Measurements from ENCODE around the gene SMG7. TPM values are rescaled to one million over a fixed set of nuclear protein-coding genes. Genes with fewer than 3 reads are reported as not detected.

The SMG7 gene
- total RNA-seq, 1 experiment from 2014 or later = 54.1 TPM

GRCh38 chr1:183457449-183457848, 14.8 kb upstream of the SMG7 start:
- intact Hi-C loops (cut with micrococcal nuclease) = no loop called here
- no peak for ATAC-seq
- H3K9me3 ChIP-seq (ENCODE audit: control insufficient read depth in 1 of 2, insufficient read depth in 1 of 2, low read depth in 1 of 2, low read length in 2 of 2) = no peaks in the 10 kb centered on the region
- no peaks in the 10 kb centered on the region for H3K79me2 ChIP-seq (ENCODE audit: insufficient read depth, low read length)
- H4K20me1 ChIP-seq (ENCODE audit: insufficient read depth) = no peaks in the 10 kb centered on the region
- H3K36me3 ChIP-seq (ENCODE audit: control insufficient read depth in 1 of 2, insufficient read depth in 2 of 2, low read length in 2 of 2) = no peaks in the 10 kb centered on the region
- ChIA-PET CTCF (no interaction called here), POLR2A (no interaction called here), RAD21 (ENCODE audit: low non-redundant PET in 1 of 2, low total read pairs in 2 of 2, uncharacterized antibody in 2 of 2, unreplicated experiment in 2 of 2) (no interaction called here)
- peaks cover 13 to 25% of the 10 kb centered on the region in 2 experiments; a peak in 3 of 4 replicates for H3K4me1 ChIP-seq (ENCODE audit: control insufficient read depth in 1 of 2, insufficient read depth in 2 of 2, low read length in 2 of 2)
- no peak for TF ChIP-seq TCF7L2 (IDR thresholded peaks at IDR 0.05; ENCODE audit: borderline replicate concordance, extremely low read depth, insufficient read depth, insufficient read length)
- TF ChIP-seq EGR1 (IDR thresholded peaks at IDR 0.05; ENCODE audit: low read depth) = no peak
- TF ChIP-seq YY1 (IDR thresholded peaks at IDR 0.05; ENCODE audit: extremely low read depth, insufficient replicate concordance, low read depth, low read length) = no peak
- TF ChIP-seq JUND (IDR thresholded peaks at IDR 0.05) = no peak
- no peak for TF ChIP-seq MAX (IDR thresholded peaks at IDR 0.05)
- TF ChIP-seq SRF (IDR thresholded peaks at IDR 0.05; ENCODE audit: low read depth) = no peak
- no peak for TF ChIP-seq CBX3 (IDR thresholded peaks at IDR 0.05; ENCODE audit: low read depth)
- TF ChIP-seq ELF1 (IDR thresholded peaks at IDR 0.05; ENCODE audit: borderline replicate concordance, low read depth) = no peak
- TF ChIP-seq RAD21 (IDR thresholded peaks at IDR 0.05; ENCODE audit: low read depth) = no peak
- TF ChIP-seq CEBPB (IDR thresholded peaks at IDR 0.05; ENCODE audit: low read depth) = no peak
- no peak for TF ChIP-seq SIN3A (IDR thresholded peaks at IDR 0.05; ENCODE audit: low read depth)
- TF ChIP-seq CTCF (IDR thresholded peaks at IDR 0.05 in 2 of 3, conservative IDR thresholded peaks at IDR 0.05 in 1 of 3; ENCODE audit: borderline replicate concordance in 1 of 3, insufficient read depth in 1 of 3, low read depth in 2 of 3, low read length in 2 of 3) = no peak
- TF ChIP-seq ZFX (IDR thresholded peaks at IDR 0.05) = no peak
- no peak for TF ChIP-seq ZNF274 (IDR thresholded peaks at IDR 0.05; ENCODE audit: low read depth, low read length)
- TF ChIP-seq ATF3 (IDR thresholded peaks at IDR 0.05) = no peak
- TF ChIP-seq POLR2AphosphoS5 (IDR thresholded peaks at IDR 0.05; ENCODE audit: low read depth, low read length) = no peak
- no peak for TF ChIP-seq ZBTB33 (IDR thresholded peaks at IDR 0.05; ENCODE audit: extremely low read depth, insufficient replicate concordance, low read length)
- BruUV-seq (replicated peaks) = no TSS peak
- H3K27ac ChIP-seq (ENCODE audit: low read depth, low read length) = no peak overlapping the region
- no peak overlapping the region for H3K4me3 ChIP-seq (replicated peaks in 1 of 2; ENCODE audit: low read depth in 1 of 2, low read length in 2 of 2)
- DNase-seq (ENCODE audit: low read depth, low spot score) = no peak
- H3K4me2 ChIP-seq (ENCODE audit: low read length) = no peak overlapping the region
- H3K27me3 ChIP-seq (ENCODE audit: insufficient read depth, low read length) = no peaks in the 10 kb centered on the region
- H3K9me2 ChIP-seq (ENCODE audit: insufficient read depth) = 0 out of 2 replicates have a peak, but pooled peaks cover 3% of the 10 kb centered on the region
- H3K9ac ChIP-seq (ENCODE audit: low read length) = no peak overlapping the region
- H2AFZ ChIP-seq (ENCODE audit: low read depth, low read length, poor library complexity, severe bottlenecking) = no peak overlapping the region
